Measurements from ENCODE around the gene ANAPC7.
"Not testable (repeated sequence)": the region's sequence is repeated elsewhere in the genome, so short reads cannot be mapped to it uniquely, and the experiment has no call there.

- not testable (repeated sequence) for TF ChIP-seq POLR2A, CTCF (IDR thresholded peaks at IDR 0.05)
Measured at GRCh38 chr12:110420644-110421043, 17.1 kb upstream of the ANAPC7 start.

Measured in testis (tissue), 2 donors.